ENCODE data around the gene PDGFRB. TPM values are rescaled to one million over a fixed set of nuclear protein-coding genes. Genes with fewer than 3 reads are reported as not detected.

Gene PDGFRB
- 108 TPM for total RNA-seq

DNA sequence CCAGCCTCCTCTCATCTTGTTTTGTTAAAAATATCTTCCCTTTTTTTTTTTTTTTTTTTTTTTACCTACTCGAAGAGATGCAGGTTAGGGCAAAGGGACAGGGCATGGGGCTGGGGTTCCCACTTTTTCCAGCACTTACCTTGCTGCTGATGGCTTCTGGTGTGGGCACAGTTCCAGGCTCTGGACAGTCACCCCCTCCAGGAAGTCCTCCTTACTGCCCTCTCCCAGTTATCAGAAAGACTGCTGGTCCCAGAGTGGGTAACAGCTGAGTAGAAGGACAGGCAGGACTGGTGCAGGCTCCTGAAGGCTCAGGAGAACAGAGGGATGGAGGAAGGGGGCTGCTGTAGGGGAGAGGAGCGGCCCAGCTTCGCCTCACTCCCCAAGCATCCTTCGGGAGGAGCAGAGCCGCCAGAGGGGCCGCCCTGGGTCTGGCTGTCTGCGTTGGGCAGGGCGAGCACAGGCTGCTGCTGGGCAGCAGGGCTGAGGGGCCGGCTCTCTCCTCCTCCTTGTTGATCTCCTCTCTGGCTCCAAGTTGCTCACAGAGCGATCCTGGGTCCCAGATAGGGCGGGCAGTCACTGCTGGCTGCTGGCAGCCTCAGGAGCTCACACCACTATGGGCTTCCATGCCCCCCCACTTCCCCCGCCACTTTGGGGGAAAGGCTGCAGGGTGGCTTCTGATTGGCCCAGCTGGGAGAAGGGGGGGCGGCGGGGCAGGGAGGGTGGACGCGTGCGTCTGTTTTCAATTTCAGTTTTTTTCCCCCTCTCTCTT, at the start of gene PDGFRB:
PDGFRB (minus strand) TSS at position 588 of the 769 bp plus-strand sequence. CDS start 18,798 bp downstream, outside the sequence.
- peak; percentile 90 for DNase-seq (ENCODE audit: low spot score)

DNA sequence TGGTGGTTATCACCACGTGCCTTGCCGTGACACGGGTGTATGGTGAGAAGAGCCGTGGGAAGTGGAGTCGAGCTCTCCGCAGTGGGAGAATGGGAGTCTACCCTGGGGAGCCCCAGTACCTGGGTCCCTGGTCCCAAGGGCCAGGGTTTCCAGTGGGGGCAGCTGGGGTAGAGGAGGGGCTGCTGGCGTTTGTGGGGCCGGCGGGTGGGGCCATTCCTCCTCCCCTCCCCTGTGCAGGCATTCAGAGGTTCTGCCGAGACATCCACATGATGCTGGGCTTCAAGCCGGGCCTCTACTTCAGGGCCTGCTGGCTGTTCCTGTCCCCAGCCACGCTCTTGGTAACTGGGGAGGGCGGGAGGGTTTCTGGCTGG, 48.9 kb upstream of the PDGFRB start:
- DNase-seq (ENCODE audit: low spot score) = no peak

DNA sequence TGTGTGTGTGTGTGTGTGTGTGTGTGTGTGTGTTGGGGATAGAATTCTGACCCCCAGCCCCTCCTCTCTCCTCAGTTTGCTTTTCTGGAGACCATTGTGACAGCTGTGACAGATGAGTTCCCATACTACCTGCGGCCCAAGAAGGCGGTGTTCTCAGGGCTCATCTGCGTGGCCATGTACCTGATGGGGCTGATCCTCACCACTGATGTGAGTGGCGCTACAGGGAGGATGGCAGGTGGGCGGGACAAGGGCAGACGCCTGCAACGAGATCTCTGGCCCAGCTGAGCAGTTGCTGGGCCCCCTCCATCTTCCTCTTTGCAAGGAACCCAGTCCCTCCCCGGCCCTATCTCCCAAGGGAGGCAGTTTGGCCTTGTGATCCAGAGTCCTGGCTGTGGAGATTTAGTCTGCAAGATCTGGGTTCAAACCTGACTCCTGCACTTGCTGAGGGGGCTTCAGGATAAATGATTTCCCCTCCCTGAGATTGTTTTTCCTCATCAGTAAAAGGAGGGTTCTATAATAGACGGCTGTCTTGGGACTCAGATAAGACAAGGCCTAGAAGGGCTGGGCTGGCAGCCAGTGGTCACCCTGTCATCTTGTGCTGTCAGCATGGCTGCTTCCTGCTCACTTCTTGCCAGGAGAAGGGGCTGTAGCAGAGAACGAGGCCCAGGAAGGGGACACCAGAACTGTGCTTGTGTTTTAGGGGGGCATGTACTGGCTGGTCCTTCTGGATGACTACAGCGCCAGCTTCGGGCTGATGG, 48.4 kb upstream of the PDGFRB start:
- DNase-seq (ENCODE audit: low spot score) = no peak

DNA sequence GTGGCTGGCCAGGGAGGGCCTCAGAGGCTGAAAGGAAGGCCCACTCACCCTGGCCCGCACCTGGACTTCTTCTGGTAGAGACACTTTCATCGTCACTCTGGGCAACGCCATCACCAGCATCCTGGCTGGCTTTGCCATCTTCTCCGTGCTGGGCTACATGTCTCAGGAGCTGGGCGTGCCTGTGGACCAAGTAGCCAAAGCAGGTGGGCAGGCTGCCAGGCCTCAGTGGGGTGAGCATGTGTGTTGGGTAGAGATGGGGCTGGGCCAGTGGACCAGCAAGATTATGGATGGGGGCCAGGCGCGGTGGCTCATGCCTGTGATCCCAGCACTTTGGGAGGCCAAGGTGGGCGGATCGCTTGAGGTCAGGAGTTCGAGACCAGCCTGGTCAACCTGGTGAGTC, 46.9 kb upstream of the PDGFRB start:
- no peak for DNase-seq (ENCODE audit: low spot score)

DNA sequence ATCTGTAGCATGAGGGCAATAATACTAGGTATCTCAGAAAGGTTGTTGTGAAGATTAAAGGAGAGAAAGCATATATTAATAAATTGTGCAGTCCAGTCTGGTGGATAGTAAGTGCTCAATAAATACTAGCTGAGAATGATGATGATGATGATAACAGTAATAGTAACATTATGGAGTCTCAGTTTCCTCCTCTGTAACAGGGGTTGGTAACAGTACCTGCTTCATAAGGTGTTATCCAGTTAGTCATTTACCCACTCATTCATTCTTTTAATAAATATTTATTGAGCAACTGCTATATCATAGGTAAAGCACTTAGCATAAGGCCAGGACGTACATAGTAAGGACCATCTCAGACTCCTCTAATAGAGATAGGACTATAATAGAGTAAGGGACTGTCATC, 41.8 kb upstream of the PDGFRB start:
- no peak for DNase-seq (ENCODE audit: low spot score)

DNA sequence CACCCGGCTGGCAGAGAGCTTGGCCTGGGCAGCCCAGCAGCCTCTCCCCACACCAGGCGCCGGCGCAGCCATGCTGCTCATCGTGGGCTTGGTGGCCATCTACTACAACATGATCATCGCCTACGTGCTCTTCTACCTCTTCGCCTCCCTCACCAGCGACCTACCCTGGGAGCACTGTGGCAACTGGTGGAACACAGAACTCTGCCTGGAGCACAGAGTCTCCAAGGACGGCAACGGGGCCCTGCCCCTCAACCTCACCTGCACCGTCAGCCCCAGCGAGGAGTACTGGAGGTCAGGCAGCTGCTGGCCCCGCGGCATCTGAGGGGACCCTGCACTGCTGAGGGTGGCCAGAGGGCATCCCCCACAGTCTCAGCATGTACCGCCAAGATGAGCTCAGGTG, 41.3 kb upstream of the PDGFRB start:
- DNase-seq (ENCODE audit: low spot score) = no peak

DNA sequence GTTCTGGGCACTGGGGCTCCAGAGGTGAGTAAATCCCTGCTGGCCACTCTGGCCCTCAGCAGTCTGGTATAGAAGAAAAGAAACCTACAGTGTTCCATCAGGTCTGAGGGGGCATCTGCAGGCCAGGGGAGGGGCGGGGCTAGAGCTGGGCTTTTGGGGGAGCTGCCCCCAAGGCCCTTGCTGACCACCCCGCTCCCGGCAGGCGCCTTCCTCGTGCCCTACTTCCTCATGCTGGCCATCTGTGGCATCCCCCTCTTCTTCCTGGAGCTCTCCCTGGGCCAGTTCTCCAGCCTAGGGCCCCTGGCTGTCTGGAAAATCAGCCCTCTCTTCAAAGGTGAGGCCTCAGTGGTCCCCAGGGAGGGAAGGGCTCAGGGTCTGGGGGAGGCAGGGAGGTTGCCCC, 40.9 kb upstream of the PDGFRB start:
- DNase-seq (ENCODE audit: low spot score) = no peak

DNA sequence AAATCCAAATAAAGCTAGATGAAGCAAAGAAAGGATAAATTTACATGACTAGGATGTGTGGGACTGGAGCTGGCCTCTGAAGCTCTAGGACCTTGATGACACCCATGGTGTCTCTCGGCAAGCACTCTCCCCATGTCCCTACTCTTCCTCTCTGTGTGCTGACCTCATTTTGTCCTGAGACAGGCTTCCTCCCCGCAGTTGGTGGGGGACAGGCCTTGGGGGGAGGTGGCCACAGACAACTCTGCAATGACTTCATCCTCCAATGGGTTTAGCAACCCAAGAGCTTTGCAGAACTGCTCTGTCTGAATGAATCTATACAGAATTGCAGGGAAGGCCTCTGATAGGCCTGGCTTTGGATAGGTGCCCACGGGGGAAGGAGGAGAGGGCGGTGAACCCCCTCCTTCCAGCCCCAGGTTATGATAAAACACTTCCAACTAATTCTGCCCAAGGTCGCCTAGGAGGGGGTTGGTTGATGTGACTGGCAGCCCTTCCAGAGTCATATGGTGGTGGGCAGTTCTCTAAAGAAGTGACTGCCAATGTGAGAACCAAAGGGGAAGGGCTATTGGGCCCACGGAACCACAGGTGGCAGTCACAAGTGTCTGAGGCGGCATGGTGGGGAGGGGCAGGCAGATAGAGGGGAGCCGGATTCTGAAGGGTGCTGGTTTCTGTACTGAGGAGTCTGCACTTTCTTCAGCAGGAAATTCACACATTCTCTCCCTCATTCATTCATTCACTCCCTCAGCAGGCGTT, 40.3 kb upstream of the PDGFRB start:
- DNase-seq (ENCODE audit: low spot score) = no peak

DNA sequence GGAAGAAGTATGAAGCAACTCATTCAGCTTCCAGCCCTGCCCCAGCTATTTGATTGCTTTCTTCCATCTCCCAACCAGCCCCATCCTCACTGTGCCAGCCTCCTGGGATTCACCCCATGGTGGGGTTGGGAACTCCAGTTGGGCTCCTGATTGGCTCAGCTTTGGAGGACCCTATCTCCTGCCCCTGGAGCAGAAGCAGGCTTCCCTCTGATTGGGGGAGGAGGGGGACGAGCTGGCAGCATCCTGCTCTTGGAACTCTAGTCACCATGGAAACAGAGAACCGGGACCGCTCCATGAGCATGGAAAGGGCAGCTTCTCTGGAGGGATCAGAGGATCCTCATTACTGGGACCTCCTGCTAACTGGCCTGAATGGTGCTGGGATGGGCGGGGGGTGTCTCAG, 36.8 kb upstream of the PDGFRB start:
- no peak for DNase-seq (ENCODE audit: low spot score)

- DNase-seq (ENCODE audit: low spot score) = no peak
Observed at GRCh38 chr5:150190987-150191386, 35.3 kb upstream of the PDGFRB start.

- no peak for DNase-seq (ENCODE audit: low spot score)
Observed at GRCh38 chr5:150190503-150190979, 34.9 kb upstream of the PDGFRB start.

- DNase-seq (ENCODE audit: low spot score) = no peak
Observed at GRCh38 chr5:150189728-150190502, 34.3 kb upstream of the PDGFRB start, which contains the start of gene SLC6A7. SLC6A7 (plus strand) TSS chr5:150190062; CDS start chr5:150190328, 266 bp downstream.

GRCh38 chr5:150189326-150189725, 33.7 kb upstream of the PDGFRB start:
- no peak for DNase-seq (ENCODE audit: low spot score)

GRCh38 chr5:150188146-150188842, 32.6 kb upstream of the PDGFRB start:
- DNase-seq (ENCODE audit: low spot score) = no peak

- no peak for DNase-seq (ENCODE audit: low spot score)
Observed at GRCh38 chr5:150186897-150187296, 31.3 kb upstream of the PDGFRB start.

- no peak for DNase-seq (ENCODE audit: low spot score)
Observed at GRCh38 chr5:150186137-150186536, 30.5 kb upstream of the PDGFRB start.

DNA sequence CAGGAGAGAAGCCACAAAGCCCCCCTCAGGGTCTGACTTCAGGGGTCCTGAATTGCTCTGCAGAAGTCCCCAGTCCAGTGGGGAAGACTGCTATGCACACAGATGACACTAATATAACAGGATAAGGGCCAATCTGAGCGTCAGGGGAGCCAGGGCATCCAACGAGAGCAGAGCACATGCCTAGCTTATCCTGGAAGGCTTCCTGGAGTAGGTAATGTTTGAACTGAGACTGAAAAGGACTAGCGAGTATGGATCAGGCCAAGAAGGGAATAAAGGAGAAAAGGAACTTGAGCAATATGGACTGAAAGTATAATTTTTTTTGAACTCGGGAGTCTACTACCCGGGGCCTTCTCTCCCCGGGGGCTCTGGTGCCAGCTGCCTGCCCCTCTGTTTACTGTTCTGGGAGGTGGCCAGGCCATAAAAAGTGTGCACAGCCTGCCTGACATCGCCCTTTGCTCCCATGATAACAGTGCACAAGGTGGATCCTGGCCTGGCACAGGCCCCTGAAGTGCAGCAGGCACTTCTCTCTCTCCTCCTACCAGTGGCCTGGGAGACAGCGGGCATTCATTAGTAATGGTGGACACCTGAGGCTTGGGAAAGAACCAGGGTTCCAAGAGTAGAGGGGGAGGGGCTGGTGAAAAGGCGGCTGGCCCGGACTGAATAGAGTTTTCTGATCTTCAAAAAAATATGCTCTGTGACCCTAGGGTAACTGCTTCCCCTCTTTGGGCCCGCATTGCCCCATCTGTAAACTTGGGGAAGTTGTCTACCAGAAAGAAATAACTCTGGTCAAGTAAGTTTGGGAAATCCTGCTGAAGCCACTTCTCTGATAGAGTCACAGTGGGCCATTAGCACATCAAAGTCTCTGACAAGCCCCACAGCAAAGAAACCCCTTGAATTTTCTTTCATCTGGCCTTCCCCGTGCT, 29.6 kb upstream of the PDGFRB start:
- DNase-seq (ENCODE audit: low spot score) = no peak

- no peak for DNase-seq (ENCODE audit: low spot score)
Observed at GRCh38 chr5:150184006-150184405, 28.4 kb upstream of the PDGFRB start.

DNA sequence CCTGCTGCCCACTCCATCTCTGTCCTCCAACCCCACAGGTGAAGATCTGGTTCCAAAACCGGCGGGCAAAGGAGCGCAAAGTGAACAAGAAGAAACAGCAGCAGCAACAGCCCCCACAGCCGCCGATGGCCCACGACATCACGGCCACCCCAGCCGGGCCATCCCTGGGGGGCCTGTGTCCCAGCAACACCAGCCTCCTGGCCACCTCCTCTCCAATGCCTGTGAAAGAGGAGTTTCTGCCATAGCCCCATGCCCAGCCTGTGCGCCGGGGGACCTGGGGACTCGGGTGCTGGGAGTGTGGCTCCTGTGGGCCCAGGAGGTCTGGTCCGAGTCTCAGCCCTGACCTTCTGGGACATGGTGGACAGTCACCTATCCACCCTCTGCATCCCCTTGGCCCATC, 27.8 kb upstream of the PDGFRB start:
- DNase-seq (ENCODE audit: low spot score) = no peak

DNA sequence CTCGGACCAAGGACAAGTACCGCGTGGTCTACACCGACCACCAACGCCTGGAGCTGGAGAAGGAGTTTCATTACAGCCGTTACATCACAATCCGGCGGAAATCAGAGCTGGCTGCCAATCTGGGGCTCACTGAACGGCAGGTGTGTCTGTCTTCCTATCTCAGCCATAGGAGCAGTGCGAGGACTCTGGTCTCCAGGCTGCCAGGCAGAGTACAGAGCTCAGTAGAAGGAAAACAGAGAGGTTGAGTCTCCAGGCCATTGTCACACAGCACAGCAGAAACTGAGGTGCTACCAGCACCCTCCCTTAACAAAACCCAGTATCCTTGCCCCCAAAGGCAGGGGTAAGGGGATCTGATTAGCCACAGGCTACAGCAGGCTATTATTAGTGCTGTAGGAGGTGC, 27.1 kb upstream of the PDGFRB start:
- DNase-seq (ENCODE audit: low spot score) = no peak

Data from ureter (tissue), 1 donor.